ENCODE results near the gene STK35. TPM values are rescaled to one million over a fixed set of nuclear protein-coding genes. Genes with fewer than 3 reads are reported as not detected.

Gene STK35
- total and polyA plus RNA-seq, 9 of the 15 experiments (the other 6 are each of a cell fraction or from before 2014, with no cell fraction given), result 1.0 to 11.0 (median 6.3) TPM

DNA sequence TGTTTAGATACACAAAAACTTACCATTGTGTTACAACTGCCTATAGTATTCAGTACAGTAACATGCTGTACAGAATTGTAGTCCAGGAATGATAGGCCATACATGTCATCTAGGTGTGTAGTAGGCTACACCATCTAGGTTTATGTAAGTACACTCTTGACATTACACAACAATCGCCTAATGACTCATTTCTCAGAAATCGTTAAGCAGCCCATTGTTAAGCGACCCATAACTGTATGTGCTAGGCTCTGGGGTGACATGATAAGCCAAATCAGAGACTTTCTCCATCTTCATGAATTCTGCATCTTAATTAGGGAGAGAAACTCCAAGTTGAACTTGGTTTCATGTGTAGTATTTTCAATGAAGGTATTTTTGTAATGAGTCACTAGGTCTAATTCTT lies 17.2 kb downstream of the STK35 start (continued):
- TF ChIP-seq RCOR1 (IDR thresholded peaks at IDR 0.05; ENCODE audit: borderline replicate concordance in 1 of 2, low read depth in 2 of 2, low read length in 2 of 2) (peak in 1 of 2 experiments; percentile 87; a peak in 2 of 4 replicates), CBFA2T3 (IDR thresholded peaks at IDR 0.05) (peak; percentile 84), CBFA2T2 (conservative IDR thresholded peaks at IDR 0.05) (peak; percentile 67), SP1 (CRISPR knock-in tag; IDR thresholded peaks at IDR 0.05) (no peak), KDM1A (IDR thresholded peaks at IDR 0.05) (peak; percentile 84 to 89), CEBPB (tag; IDR thresholded peaks at IDR 0.05) (peak; percentile 95), GATA2 (CRISPR knock-in tag; IDR thresholded peaks at IDR 0.05) (peak; percentile 25; the same call in 1 of the 2 replicates), ZNF584 (CRISPR knock-in tag; IDR thresholded peaks at IDR 0.05; ENCODE audit: low read depth) (no peak), BRCA1 (IDR thresholded peaks at IDR 0.05) (no peak), BRCA1 (CRISPR knock-in tag; IDR thresholded peaks at IDR 0.05) (no peak), STAT5A (IDR thresholded peaks at IDR 0.05; ENCODE audit: borderline replicate concordance, low read length) (peak; percentile 90), PRDM10 (IDR thresholded peaks at IDR 0.05; ENCODE audit: partially characterized antibody) (peak; percentile 14), TEAD4 (IDR thresholded peaks at IDR 0.05; ENCODE audit: low read length) (peak; percentile 69), TEAD4 (CRISPR knock-in tag; IDR thresholded peaks at IDR 0.05; ENCODE audit: borderline replicate concordance) (no peak), TAL1 (IDR thresholded peaks at IDR 0.05) (peak; percentile 72), NR3C1 (CRISPR knock-in tag; IDR thresholded peaks at IDR 0.05) (no peak)
- TF ChIP-seq, protein P1, sequence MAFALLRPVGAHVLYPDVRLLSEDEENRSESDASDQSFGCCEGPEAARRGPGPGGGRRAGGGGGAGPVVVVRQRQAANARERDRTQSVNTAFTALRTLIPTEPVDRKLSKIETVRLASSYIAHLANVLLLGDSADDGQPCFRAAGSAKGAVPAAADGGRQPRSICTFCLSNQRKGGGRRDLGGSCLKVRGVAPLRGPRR (CRISPR knock-in tag; IDR thresholded peaks at IDR 0.05), result no peak
- TF ChIP-seq, protein P2, sequence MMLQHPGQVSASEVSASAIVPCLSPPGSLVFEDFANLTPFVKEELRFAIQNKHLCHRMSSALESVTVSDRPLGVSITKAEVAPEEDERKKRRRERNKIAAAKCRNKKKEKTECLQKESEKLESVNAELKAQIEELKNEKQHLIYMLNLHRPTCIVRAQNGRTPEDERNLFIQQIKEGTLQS (IDR thresholded peaks at IDR 0.05), result peak; percentile 80
- TF ChIP-seq, protein P2 (CRISPR knock-in tag; conservative IDR thresholded peaks at IDR 0.05), result no peak
